Thoracic aorta (tissue), 2 donors: ENCODE results near the gene ACTG1. TPM values are rescaled to one million over a fixed set of nuclear protein-coding genes. Genes with fewer than 3 reads are reported as not detected.
A peak's percentile ranks its signal among the peaks of the same experiment; 100 is the strongest.

Experiments
- ATAC-seq: fragments of 150-250 bp; one replicate; pipeline ENCODE4 v1.8.0; 2017; ENCODE audit warnings: low read depth; ENCODE audit not compliant: insufficient number of reproducible peaks, low FRiP score
- DNase-seq: peaks from one replicate; pipeline ENCODE4 v3.0.0-alpha.2; 2020; ENCODE audit warnings: low spot score
- H3K27ac ChIP-seq, 2 donors: fragments of 200-600 bp; sonication (generic); 1 replicate in 1 of 2; 2 replicates in 1 of 2; pipeline ENCODE4 v1.5.1; 2016; ENCODE audit warnings: mild to moderate bottlenecking in 2 of 2, moderate library complexity in 2 of 2
- H3K27me3 ChIP-seq: fragments of 200-600 bp; sonication (generic); replicated peaks from 2 replicates; pipeline ENCODE4 v1.6.0; 2016; ENCODE audit warnings: mild to moderate bottlenecking; ENCODE audit not compliant: insufficient read depth
- H3K36me3 ChIP-seq: fragments of 200-600 bp; sonication (generic); one replicate; pipeline ENCODE4 v1.5.1; 2016
- H3K4me1 ChIP-seq, 2 donors: fragments of 200-600 bp; sonication (generic); 1 replicate in 1 of 2; 2 replicates in 1 of 2; pipeline versions ENCODE4 v1.5.1 to v1.6.0; 2016; ENCODE audit warnings: low read depth in 2 of 2, mild to moderate bottlenecking in 1 of 2; ENCODE audit not compliant: control insufficient read depth in 1 of 2
- H3K4me3 ChIP-seq: fragments of 200-600 bp; sonication (generic); 2 replicates; pipeline ENCODE4 v1.5.1; 2016; ENCODE audit warnings: mild to moderate bottlenecking
- H3K9me3 ChIP-seq: fragments of 200-600 bp; sonication (generic); 2 replicates; pipeline ENCODE4 v1.5.1; 2016
- CTCF ChIP-seq: fragments of 200-600 bp; sonication (generic); IDR thresholded peaks from one replicate; pipeline ENCODE4 v1.5.1; 2019; ENCODE audit warnings: antibody characterized with exemption
- total RNA-seq, 2 donors: library from RNA; depleted of rRNA; stranded (reverse); fragments of >200 nt; gene quantifications; one replicate each; pipeline versions ENCODE4 v1.1.0 to v1.2.3, GENCODE V29; 2016

The ACTG1 gene
- total RNA-seq, 2 donors from 2014 or later = 4,421 to 4,935 TPM

- H3K9me3 ChIP-seq = no peaks in the 10 kb centered on the region
- H3K36me3 ChIP-seq = no peaks in the 10 kb centered on the region
- H3K27ac ChIP-seq = no peak overlapping the region
- ATAC-seq (no peak), DNase-seq (no peak)
- peak overlapping the region; percentile 89 for H3K4me3 ChIP-seq
- no peaks in the 10 kb centered on the region for H3K27me3 ChIP-seq
- TF ChIP-seq CTCF = no peak
- H3K4me1 ChIP-seq = peaks cover 8 to 26% of the 10 kb centered on the region in 2 donors
Observed at GRCh38 chr17:81487089-81487486, 25.5 kb downstream of the ACTG1 start.

GRCh38 chr17:81486199-81486810 lies 26.3 kb downstream of the ACTG1 start:
- H3K27me3 ChIP-seq = no peaks in the 10 kb centered on the region
- peaks cover 11 to 26% of the 10 kb centered on the region in 2 donors for H3K4me1 ChIP-seq
- no peak overlapping the region for H3K27ac ChIP-seq
- H3K4me3 ChIP-seq = no peak overlapping the region
- ATAC-seq (no peak), DNase-seq (no peak)
- H3K36me3 ChIP-seq = no peaks in the 10 kb centered on the region
- no peak for TF ChIP-seq CTCF
- no peaks in the 10 kb centered on the region for H3K9me3 ChIP-seq

DNA sequence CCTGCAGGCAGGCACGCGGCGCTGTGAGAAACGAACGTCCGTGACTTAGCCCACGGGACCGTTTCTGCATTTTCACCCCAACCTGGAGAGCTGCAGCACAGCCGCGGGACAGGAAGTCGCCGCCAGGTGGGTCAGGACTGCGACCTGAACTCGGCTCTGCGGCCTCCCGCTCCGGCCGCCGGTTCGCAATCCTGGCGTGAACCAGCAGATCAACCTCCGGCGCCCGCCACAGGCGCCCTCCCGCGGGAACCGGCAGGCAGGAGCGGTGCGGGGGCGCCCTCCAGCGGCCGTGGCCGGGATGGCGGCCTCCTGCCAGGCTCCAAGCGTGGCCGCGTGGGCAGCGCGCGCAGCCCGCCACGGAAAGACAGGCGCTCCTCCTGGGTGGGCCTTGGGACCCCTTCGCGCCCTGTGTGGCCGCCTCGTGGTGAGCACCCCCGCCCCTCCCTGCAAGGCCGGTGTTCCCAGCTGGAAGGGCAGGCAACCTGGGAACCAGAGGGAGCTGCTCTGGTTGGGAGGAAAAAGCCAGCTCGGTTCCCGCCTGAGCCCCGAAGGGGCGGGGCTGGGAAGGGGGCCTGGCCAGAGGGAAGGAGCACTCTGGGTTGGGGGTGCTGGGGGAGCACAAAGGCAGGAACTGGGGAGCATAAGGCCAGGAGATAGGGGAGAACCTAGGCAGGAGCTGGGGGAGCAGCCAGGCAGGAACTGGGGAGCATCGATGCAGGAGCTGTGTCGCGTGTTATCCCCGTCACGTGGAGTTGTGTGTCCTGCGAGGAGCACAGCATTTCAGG lies 28.2 kb downstream of the ACTG1 start:
- peak overlapping the region; percentile 64 for H3K4me3 ChIP-seq
- DNase-seq (peak; percentile 40), ATAC-seq (no peak)
- peak; percentile 99 for TF ChIP-seq CTCF
- no peaks in the 10 kb centered on the region for H3K27me3 ChIP-seq
- peaks cover 11 to 45% of the 10 kb centered on the region in 2 donors for H3K4me1 ChIP-seq
- H3K36me3 ChIP-seq = no peaks in the 10 kb centered on the region
- no peaks in the 10 kb centered on the region for H3K9me3 ChIP-seq
- H3K27ac ChIP-seq = no peak overlapping the region

DNA sequence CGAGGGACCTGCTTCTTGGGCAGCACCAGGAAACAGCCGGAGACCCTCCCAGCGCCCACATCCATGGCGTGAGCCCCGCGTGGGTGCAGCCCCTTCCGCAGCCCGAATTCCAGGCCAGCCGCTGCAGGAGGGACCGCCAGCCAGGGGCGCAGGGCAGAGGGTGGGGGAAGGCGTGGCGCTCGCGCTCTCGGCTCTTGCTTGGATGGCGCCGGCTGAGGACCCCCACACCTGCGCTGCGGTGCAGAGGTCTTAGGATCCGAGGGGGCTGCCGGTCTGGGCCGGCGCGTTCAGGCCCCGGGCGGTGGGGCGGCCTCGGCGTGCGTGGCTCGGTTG lies 28.8 kb downstream of the ACTG1 start:
- H3K36me3 ChIP-seq = no peaks in the 10 kb centered on the region
- no peak for TF ChIP-seq CTCF
- H3K4me3 ChIP-seq = peak overlapping the region; percentile 64
- peaks cover 11 to 44% of the 10 kb centered on the region in 2 donors for H3K4me1 ChIP-seq
- ATAC-seq (no peak), DNase-seq (no peak)
- H3K9me3 ChIP-seq = no peaks in the 10 kb centered on the region
- H3K27me3 ChIP-seq = no peaks in the 10 kb centered on the region
- H3K27ac ChIP-seq = no peak overlapping the region

- no peak overlapping the region for H3K27ac ChIP-seq
- no peak for TF ChIP-seq CTCF
- no peaks in the 10 kb centered on the region for H3K27me3 ChIP-seq
- no peaks in the 10 kb centered on the region for H3K9me3 ChIP-seq
- H3K4me1 ChIP-seq = peaks cover 6 to 39% of the 10 kb centered on the region in 2 donors
- ATAC-seq (no peak), DNase-seq (no peak)
- peak overlapping the region; percentile 64 for H3K4me3 ChIP-seq
- H3K36me3 ChIP-seq = no peaks in the 10 kb centered on the region
Observed at GRCh38 chr17:81483085-81483861, 29.3 kb downstream of the ACTG1 start.
